ENCODE measurements around the gene PPM1D. TPM values are rescaled to one million over a fixed set of nuclear protein-coding genes. Genes with fewer than 3 reads are reported as not detected.

The PPM1D gene
- total RNA-seq, 2 donors from 2014 or later, result 6.5 to 15.5 TPM

DNA sequence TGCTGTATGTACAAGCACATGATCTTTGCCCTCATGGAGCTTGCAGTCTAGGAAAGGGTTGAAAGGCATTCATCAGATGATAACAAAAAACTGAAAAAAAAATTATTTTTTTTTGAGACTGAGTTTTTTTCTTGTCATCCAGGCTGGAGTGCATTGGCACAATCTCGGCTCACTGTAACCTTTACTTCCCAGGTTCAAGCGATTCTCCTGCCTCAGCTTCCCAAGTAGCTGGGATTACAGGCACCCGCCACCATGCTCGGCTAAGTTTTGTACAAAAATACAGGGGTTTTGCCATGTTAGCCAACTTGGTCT, 39.0 kb downstream of the PPM1D start:
- H3K27ac ChIP-seq, result no peak overlapping the region
- H3K4me1 ChIP-seq, result no peaks in the 10 kb centered on the region
- H3K9me3 ChIP-seq, result no peaks in the 10 kb centered on the region
- 71 to 73% methylated on average over 4 of the region's 4 CpGs for WGBS, 2 donors
- TF ChIP-seq CTCF (IDR thresholded peaks at IDR 0.05) (no peak), POLR2A (IDR thresholded peaks at IDR 0.05) (no peak)
- H3K27me3 ChIP-seq, result no peaks in the 10 kb centered on the region
- peaks cover 0 to 4% of the 10 kb centered on the region in 2 donors for H3K36me3 ChIP-seq (replicated peaks in 1 of 2; ENCODE audit: insufficient read depth in 1 of 2, low read depth in 2 of 2)
- H3K4me3 ChIP-seq, result no peak overlapping the region
- ATAC-seq (no peak), DNase-seq (no peak)
- intact Hi-C loops (cut with DNase I), result no loop called here

DNA sequence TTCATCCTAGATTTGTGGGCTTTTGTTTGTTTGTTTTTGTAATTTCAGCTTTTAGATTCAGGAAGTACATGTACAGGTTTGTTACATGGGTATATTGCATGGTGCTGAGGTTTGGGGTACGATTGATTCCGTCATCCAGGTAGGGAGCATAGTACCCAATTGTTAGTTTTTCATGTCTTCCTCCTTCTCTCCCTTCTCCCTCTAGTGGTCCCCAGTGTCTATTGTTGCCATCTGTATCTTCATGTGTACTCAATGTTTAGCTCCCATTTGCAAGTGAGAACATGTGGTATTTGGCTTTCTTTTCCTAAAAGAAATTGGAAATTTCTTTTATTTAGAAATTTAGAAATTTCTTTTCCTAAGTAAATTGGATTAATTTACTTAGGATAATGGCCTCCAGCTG, 40.5 kb downstream of the PPM1D start:
- no peak for ATAC-seq
- no peaks in the 10 kb centered on the region for H3K27me3 ChIP-seq
- intact Hi-C loops (cut with DNase I), result no loop called here
- TF ChIP-seq CTCF (IDR thresholded peaks at IDR 0.05) (peak in 1 of 7 experiments; percentile 11), POLR2A (IDR thresholded peaks at IDR 0.05) (no peak)
- no peak overlapping the region for H3K4me3 ChIP-seq
- peaks cover 0 to 2% of the 10 kb centered on the region in 2 donors for H3K36me3 ChIP-seq (replicated peaks in 1 of 2; ENCODE audit: insufficient read depth in 1 of 2, low read depth in 2 of 2)
- no peaks in the 10 kb centered on the region for H3K4me1 ChIP-seq
- no peak for DNase-seq
- WGBS, 2 donors, result 84 to 86% methylated on average over 2 of the region's 2 CpGs
- no peaks in the 10 kb centered on the region for H3K9me3 ChIP-seq
- H3K27ac ChIP-seq, result no peak overlapping the region

GRCh38 chr17:60641126-60641525, 41.1 kb downstream of the PPM1D start:
- H3K4me1 ChIP-seq, result no peaks in the 10 kb centered on the region
- H3K27me3 ChIP-seq, result no peaks in the 10 kb centered on the region
- H3K9me3 ChIP-seq, result no peaks in the 10 kb centered on the region
- no peak overlapping the region for H3K4me3 ChIP-seq
- no peak for TF ChIP-seq CTCF (IDR thresholded peaks at IDR 0.05)
- TF ChIP-seq POLR2A (IDR thresholded peaks at IDR 0.05), result no peak
- ATAC-seq (no peak), DNase-seq (no peak)
- no peak overlapping the region for H3K27ac ChIP-seq
- intact Hi-C loops (cut with DNase I), result no loop called here
- WGBS, 2 donors, result 84 to 89% methylated on average over 3 of the region's 3 CpGs
- H3K36me3 ChIP-seq (replicated peaks in 1 of 2; ENCODE audit: insufficient read depth in 1 of 2, low read depth in 2 of 2), result no peaks in the 10 kb centered on the region

DNA sequence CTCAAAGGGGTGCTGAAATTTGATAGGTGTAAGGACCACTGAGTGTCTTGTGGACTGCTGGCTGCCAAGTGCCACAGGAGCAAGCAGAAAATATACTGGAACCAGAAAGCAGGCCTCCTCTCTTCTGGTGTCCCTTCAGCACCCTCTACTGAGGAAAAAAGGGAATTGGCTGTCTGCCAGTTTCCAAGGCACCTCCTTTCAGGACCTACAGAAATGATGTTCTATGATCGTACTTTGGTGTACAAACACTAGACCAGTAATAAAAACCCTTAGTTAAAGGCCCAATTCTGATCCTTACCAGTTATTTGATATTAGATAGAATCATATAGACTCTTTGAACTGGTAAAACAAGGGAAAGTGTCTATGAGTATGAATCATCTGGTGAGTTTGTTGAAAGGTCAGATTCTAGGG, 41.8 kb downstream of the PPM1D start:
- WGBS, 2 donors, result 23 to 37% methylated on average over 1 of the region's 1 CpG
- H3K4me3 ChIP-seq, result no peak overlapping the region
- H3K4me1 ChIP-seq, result no peaks in the 10 kb centered on the region
- no peaks in the 10 kb centered on the region for H3K36me3 ChIP-seq (replicated peaks in 1 of 2; ENCODE audit: insufficient read depth in 1 of 2, low read depth in 2 of 2)
- H3K27ac ChIP-seq, result no peak overlapping the region
- intact Hi-C loops (cut with DNase I), result no loop called here
- DNase-seq, result peak; percentile 62 to 73 (median 69)
- no peaks in the 10 kb centered on the region for H3K27me3 ChIP-seq
- no peaks in the 10 kb centered on the region for H3K9me3 ChIP-seq
- peak; percentile 59 for ATAC-seq
- TF ChIP-seq CTCF (IDR thresholded peaks at IDR 0.05) (peak in 5 of 7 experiments; percentile 30 to 51 (median 39)), POLR2A (IDR thresholded peaks at IDR 0.05) (no peak)

GRCh38 chr17:60645918-60646523, 46.0 kb downstream of the PPM1D start:
- intact Hi-C loops (cut with DNase I), result no loop called here
- 84 to 91% methylated on average over 3 of the region's 3 CpGs for whole genome bisulfite sequencing, 2 donors
- no peaks in the 10 kb centered on the region for H3K9me3 ChIP-seq
- TF ChIP-seq POLR2A (IDR thresholded peaks at IDR 0.05) (no peak), CTCF (IDR thresholded peaks at IDR 0.05) (no peak)
- no peaks in the 10 kb centered on the region for H3K4me1 ChIP-seq
- H3K27me3 ChIP-seq, result no peaks in the 10 kb centered on the region
- DNase-seq (no peak), ATAC-seq (no peak)
- peaks cover 0 to 8% of the 10 kb centered on the region in 2 donors for H3K36me3 ChIP-seq (replicated peaks in 1 of 2; ENCODE audit: insufficient read depth in 1 of 2, low read depth in 2 of 2)
- no peak overlapping the region for H3K4me3 ChIP-seq
- H3K27ac ChIP-seq, result no peak overlapping the region

All from body of pancreas (tissue), 4 donors.